K562 (cell line): ENCODE results near the gene FAXC.

ENCODE experiments used
- CBX5 ChIP-seq: IDR thresholded peaks from 2 replicates; pipeline ENCODE4 v1.6.1; 2014; ENCODE audit warnings: low read depth, borderline replicate concordance
- CHCHD3 ChIP-seq: fragments of 250-450 bp; sonication (Bioruptor Pico); IDR thresholded peaks from 2 replicates; pipeline ENCODE4 v2.1.2; 2022; ENCODE audit warnings: mild to moderate bottlenecking
- CHD2 ChIP-seq: IDR thresholded peaks from 2 replicates; pipeline ENCODE4 v1.6.1; 2011; ENCODE audit warnings: low read depth, low read length
- HES1 ChIP-seq: fragments of 450-650 bp; IDR thresholded peaks from 2 replicates; pipeline ENCODE4 v1.6.1; 2016; ENCODE audit warnings: low read depth, mild to moderate bottlenecking, moderate library complexity
- PKNOX1 ChIP-seq: fragments of 450-650 bp; IDR thresholded peaks from 2 replicates; pipeline ENCODE4 v1.6.1; 2016
- POU5F1 ChIP-seq: fragments of 150-350 bp; IDR thresholded peaks from 2 replicates; pipeline ENCODE4 v1.6.1; 2014; ENCODE audit warnings: borderline replicate concordance, low read length, low read depth, mild to moderate bottlenecking; ENCODE audit not compliant: partially characterized antibody
- PTBP1 ChIP-seq: fragments of 200-400 bp; formaldehyde crosslinking; IDR thresholded peaks from 2 replicates; pipeline ENCODE4 v1.6.1; 2017; ENCODE audit warnings: low read depth, low read length
- ZNF655 ChIP-seq: fragments of 250-450 bp; sonication (Bioruptor Pico); IDR thresholded peaks from 2 replicates; pipeline ENCODE4 v1.5.0; 2021

- TF ChIP-seq HES1 (no peak), ZNF655 (CRISPR knock-in tag) (no peak), CBX5 (no peak), POU5F1 (no peak), PTBP1 (no peak), CHCHD3 (no peak), PKNOX1 (no peak), CHD2 (no peak)
Observed at GRCh38 chr6:99253271-99253670, 96.2 kb downstream of the FAXC start.
